GM21737 (cell line): Measurements from ENCODE around the gene ZNF470.

Experiments used
- ATAC-seq: cut with Tn5 transposase; IDR thresholded peaks from one replicate; pipeline ENCODE4 v1.9.1; 2021; ENCODE audit warnings: mild to moderate bottlenecking, moderate library complexity; ENCODE audit not compliant: unreplicated experiment

ZNF470 gene

DNA sequence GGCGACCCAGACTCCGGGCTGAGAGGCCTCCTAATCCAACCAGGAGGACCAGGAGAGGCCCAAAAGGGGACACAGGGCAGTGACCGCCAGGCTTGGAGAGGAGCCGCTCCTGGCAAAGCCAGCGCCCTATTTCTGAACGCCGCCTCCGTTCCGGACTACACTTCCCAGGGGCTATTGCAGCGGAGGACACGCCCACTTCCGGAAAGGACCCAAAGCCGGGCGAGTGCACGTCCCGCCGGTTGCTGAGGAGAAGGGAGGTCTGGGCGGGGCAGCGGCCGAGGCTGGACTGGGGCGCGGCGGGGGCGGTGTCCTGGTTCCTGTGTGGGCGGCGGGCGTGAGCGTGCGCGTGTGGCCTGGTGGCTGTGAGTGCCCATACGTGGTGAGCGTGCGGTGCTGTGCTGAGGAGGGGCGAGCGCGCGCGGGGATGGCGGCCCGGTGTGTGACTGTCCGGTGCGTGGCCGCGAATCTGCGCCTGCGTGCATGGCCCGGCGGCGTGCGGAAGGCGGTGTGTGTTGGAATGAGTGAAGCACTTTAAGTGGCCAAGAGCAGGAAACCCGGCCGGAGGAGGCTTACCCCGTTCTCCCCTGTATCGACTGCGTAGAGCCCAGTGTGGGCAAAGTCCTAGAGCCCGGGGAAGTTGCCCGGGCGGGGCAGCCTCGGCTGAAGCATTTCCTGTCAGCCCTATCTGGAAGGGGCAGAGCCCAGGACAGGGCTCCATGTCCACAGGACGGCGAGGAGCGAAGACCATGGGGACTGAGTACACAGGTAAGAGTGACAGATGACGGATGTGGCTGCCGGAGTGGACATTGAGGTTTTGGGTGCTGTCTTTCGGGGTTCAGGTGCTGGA, at the start of gene ZNF470:
Gene ZNF470 (plus strand): TSS at position 195 of the 847 bp plus-strand sequence. CDS start 2,844 bp downstream, outside the sequence.
- peak; percentile 97 for ATAC-seq

DNA sequence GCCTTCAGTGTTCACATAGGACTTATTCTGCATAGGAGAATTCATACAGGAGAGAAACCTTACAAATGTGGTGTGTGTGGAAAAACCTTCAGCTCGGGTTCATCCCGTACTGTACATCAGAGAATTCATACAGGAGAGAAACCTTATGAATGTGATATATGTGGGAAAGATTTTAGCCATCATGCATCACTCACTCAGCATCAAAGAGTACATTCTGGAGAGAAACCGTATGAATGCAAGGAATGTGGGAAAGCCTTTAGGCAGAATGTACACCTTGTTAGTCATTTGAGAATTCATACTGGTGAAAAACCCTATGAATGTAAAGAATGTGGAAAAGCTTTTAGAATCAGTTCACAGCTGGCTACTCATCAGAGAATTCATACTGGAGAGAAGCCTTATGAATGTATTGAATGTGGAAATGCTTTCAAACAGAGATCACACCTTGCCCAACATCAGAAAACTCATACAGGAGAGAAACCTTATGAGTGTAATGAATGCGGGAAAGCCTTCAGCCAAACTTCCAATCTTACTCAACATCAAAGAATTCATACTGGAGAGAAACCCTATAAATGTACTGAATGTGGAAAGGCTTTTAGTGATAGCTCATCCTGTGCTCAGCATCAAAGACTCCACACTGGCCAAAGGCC, 41.9 kb upstream of the ZNF470 start:
- no peak for ATAC-seq

DNA sequence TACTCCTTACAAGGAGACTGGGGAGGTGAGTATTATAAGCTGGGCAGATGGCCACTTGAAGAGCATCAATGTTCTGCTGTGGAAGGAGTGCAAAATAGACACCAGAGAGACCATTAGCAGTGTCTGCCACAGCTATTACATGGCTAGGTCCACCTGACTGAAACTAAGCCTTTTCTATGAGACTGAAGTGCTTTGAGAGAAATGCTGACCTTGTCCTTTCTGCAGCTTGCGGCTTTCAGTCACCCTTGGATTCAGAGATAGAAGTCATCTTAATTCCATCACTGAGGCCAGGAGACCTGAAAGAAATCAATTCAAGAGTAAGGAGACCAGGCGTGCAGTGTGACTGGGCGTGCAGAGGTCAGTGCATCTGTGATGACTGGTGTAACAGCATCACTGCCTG, 29.8 kb upstream of the ZNF470 start:
- no peak for ATAC-seq

DNA sequence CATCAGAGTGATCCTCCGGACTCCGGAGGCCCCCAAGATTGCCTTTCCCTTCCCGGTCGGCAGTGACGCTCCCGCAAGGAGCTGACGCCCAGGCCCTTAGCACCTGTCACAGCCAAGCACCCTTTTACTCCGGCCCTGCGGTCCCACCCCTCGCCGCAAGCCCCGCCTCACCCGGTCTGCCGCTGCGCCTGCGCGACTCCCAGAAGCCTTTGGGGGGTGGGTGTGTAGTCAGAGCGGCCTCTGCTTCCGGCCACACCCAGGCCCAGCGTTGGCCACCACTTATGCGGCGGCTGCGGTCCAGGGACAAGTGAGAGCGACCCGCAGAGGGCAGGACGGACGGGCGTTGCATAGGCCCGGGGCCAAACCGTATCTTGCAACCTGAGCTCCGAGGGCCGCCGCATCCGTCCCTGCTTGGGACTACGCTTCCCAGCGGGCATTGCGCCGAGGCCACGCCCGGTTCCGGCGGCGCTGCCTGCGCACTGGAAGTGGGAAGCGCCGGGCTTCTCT, 29.0 kb upstream of the ZNF470 start:
- peak; percentile 85 for ATAC-seq

DNA sequence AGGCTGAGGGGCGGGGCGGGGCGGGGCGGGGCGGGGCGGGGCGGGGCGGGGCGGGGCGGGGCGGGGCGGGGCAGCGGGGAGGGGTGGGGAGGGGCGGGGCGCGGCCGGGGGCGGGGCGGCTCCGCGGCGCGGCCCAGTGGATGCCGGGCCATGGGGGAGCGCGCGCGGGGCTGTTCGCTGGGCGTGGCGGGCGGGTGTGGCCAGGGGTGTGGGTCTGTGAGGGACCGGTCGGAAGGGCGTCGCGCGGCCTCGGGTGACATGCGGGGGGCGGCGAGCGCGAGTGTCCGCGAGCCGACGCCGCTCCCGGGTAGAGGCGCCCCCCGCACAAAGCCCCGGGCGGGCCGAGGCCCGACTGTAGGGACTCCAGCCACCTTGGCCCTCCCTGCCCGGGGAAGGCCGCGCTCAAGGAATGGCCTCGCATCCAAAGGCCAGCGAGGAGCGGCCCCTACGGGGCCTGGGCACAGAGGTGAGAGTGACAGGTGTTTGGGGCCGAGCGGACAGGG, 28.5 kb upstream of the ZNF470 start, which contains the start of gene ZFP28:
Gene ZFP28 (plus strand): TSS at position 188 of the 503 bp plus-strand sequence. CDS start 71 bp downstream, at position 259.
- peak; percentile 54 for ATAC-seq

DNA sequence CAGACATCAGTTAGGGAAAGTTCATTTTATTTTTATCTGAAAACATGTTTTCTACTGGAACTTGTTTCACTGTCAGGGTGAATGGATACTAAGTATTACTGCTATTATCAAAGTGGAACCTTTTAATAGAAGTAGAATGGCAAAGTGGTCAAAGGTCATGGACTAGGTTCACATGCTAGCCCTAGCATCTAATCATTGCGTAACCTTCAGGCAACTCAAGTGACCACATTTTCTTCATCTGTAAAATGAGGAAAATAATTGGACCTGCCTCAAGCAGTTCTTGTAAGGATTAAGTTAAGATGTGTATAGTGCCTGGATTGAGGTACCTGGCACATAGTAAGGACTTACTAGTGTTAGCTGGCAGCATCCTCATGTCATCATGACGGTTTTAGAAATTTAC, 23.5 kb upstream of the ZNF470 start:
- no peak for ATAC-seq

DNA sequence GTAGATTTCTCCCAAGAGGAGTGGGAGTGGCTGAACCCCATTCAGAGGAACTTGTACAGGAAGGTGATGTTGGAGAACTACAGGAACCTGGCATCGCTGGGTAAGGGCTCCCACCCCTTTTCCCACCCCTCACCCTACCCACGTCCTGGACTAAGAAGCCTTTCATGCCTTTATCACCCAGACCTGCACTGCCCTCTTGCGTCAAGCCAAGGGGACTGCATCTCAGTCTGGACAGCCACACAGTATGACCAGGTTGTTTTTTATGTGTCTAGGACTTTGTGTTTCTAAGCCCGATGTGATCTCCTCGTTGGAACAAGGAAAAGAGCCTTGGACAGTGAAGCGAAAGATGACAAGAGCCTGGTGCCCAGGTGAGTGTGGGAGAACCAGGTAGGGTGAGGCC, 19.7 kb upstream of the ZNF470 start:
- ATAC-seq, result no peak

DNA sequence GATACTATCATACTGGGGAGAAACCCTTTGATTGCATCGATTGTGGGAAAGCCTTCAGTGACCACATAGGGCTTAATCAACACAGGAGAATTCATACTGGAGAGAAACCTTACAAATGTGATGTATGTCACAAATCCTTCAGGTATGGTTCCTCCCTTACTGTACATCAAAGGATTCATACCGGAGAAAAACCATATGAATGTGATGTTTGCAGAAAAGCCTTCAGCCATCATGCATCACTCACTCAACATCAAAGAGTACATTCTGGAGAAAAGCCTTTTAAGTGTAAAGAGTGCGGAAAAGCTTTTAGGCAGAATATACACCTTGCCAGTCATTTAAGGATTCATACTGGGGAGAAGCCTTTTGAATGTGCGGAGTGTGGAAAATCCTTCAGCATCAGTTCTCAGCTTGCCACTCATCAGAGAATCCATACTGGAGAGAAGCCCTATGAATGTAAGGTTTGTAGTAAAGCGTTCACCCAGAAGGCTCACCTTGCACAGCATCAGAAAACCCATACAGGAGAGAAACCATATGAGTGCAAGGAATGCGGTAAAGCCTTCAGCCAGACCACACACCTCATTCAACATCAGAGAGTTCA, 12.9 kb upstream of the ZNF470 start:
- ATAC-seq, result no peak

DNA sequence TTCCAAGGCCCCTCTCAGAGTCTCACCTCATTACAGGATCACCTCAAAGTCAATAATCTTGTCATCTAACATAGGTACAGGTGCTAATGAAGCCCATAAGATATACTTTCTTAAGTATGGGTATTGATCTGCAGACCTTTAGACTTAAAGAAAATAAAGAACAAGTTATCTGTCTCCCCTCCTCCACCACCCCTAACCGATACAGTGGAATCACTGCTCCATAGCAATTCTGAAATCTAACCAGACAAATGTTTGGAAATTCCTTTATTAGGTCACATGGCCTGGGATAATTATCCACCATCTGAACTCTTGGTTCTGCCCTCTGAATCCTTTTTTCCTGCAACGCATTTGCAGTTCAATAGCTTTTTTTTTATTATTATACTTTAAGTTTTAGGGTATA, 4.5 kb upstream of the ZNF470 start:
- ATAC-seq, result no peak

DNA sequence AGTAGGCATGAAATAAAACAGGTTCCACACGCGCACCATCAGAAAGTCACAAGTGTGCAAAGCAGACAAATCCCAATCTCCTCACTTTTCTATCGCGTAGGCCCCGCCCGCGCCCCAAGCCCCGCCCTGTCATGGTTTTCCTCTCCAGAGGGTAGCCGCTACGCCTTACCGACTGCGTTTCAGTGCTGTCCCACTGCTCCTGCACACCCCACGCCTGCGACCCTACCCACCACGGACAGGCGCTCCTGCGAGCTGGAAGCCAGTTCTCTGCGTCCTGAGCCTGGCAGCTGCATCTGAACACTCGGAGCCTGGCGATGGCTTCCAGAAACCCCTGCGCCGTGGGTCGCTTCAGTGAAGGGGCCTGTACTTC, 379 bp upstream of the ZNF470 start:
- ATAC-seq, result peak; percentile 29

DNA sequence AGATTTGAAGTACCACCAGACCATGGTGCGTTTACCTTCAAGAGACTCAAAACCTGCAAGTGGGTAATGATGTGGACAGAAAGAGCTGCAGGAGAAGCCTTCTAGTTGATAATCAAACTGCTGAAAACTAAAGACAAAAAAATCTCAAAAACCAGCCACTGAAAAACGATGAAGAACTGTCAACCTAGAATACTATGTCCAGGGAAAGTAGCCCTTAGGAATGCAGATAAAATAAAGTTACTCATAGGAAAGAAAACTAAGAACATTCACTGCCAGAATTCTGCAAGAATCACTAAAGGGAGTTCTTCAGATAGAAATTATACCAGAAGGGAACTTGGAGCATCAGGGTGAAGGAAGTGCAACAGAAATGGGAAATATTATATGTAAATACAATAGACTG, 5.3 kb downstream of the ZNF470 start:
- no peak for ATAC-seq

DNA sequence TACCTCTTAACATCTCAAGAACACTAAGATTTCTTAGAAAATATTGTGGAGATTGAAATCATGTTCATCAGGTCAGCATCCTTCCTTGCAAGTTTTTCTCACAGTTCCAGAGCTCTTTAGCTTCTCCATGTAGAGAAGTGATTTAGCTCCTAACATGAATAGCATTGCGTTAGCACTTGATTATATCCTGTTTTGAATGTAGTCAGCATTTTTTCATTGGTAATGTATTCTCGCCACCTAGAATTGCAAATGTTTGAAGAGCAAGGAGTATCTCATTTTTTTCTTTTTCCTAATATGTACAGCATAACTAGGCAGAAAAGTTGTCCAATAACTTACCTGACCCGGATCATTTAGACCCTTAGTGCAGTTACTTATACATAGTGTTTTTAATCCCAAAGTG, 6.6 kb downstream of the ZNF470 start:
- ATAC-seq, result no peak

DNA sequence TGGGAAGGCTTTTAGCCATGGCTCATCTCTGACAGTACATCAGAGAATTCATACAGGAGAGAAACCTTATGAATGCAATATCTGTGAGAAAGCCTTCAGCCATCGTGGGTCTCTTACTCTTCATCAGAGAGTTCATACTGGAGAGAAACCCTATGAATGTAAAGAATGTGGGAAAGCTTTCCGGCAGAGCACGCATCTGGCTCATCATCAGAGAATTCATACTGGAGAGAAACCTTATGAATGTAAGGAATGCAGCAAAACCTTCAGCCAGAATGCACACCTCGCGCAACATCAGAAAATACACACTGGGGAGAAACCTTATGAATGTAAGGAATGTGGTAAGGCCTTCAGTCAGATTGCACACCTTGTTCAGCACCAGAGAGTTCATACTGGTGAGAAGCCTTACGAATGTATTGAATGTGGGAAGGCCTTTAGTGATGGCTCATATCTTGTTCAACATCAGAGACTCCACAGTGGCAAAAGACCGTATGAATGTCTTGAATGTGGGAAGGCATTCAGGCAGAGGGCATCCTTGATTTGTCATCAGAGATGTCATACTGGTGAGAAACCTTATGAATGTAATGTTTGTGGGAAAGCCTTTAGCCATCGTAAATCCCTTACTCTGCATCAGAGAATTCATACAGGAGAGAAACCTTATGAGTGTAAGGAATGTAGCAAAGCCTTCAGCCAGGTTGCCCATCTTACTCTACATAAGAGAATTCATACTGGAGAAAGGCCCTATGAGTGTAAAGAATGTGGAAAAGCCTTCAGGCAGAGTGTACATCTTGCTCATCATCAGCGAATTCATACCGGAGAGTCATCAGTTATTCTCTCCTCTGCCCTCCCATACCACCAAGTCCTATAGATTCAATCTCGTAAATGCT, 10.7 kb downstream of the ZNF470 start:
- ATAC-seq, result no peak

DNA sequence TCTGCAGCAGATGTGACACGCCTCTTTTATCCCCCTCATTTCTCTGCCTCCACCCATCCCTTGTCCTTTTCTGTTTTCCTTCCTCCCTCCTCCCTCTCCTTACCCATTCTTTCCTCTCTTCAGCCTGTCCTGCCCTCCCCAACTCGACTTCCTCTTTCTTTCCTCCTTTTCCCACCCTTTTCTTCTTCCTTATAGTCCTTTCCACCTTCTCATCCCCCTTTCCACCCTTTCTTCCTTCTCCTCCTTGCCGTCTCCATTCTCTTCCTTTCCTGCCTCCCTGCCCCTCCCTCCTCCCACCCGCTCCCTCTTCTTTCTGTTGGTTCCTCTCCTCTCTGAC, 27.1 kb downstream of the ZNF470 start:
- no peak for ATAC-seq

DNA sequence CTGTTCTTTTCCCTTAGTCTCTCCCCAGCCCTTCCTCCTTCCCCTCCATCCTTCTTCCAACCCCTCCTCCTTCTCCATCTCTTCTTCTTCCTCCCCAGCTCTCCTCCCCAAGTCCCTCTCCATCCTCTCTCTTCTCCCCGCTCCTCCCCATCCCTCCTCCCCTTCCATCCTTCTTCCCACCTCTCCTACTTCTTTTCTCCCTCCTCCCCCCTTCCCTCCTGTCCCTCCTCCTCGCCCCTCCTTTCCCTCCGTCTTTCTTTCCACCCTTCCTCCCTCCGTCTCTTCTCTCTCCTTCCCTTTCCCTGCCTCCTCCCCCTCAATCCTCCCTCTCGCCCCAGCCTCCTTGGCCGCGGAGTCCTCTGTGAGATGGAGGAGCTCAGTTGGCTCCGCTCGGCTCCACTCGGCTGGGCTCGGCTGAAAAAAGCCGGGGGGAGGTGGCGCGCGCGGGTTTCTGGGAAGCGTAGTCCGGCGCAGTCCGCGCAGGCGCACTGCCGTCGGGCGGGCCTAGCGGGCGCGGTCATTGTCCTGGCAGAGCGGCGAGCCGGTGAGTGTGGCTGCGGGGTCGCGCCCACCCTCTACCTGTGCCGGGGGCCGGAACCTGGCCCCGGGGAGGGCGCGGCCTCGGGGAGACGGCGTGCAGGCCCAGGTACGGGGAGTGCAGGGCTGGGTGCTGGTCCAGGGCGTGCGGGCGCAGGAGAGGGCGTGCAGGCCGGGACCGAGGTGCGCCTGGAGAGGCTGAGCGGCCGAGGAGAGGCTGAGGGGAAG, 27.7 kb downstream of the ZNF470 start, which contains the start of gene ZNF71:
Gene ZNF71 (plus strand): TSS at position 520 of the 765 bp plus-strand sequence. CDS start 6,257 bp downstream, outside the sequence.
- ATAC-seq, result peak; percentile 88

DNA sequence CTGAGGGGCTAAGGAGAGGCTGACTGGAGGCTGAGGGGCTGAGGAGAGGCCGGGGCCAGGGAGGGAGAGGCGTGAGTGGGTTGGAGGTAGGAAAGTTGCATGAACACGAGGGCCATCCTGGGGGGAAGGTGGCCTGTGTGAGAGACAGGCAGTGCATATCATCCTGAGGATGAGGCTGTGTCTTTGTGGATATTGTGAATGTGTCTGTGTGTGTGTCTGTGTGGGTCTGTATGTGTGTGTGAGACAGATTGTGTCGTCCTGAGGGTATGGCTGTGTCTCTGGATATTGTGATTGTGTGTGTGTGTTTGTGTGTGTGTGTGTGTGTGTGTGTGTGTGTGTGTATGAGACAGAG, 28.3 kb downstream of the ZNF470 start:
- no peak for ATAC-seq

DNA sequence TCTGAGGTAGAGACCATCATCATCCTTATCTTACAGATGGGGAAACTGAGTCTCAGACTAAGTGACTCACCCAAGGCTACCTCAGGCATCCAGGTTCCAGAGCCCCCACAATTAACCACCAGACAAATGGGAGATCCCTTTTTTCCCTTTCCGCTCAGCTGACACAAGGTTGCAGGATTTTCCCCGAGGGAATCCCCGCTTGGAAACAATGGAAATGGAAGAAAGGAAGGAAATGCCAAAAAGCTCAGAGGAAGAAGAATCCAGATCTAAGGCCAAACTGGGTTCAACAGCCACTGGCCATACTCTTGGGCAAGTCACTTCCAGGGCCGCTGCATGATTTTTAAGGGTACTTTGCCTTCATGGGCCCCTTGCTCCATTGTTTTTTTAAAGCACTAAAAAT, 29.4 kb downstream of the ZNF470 start:
- no peak for ATAC-seq

DNA sequence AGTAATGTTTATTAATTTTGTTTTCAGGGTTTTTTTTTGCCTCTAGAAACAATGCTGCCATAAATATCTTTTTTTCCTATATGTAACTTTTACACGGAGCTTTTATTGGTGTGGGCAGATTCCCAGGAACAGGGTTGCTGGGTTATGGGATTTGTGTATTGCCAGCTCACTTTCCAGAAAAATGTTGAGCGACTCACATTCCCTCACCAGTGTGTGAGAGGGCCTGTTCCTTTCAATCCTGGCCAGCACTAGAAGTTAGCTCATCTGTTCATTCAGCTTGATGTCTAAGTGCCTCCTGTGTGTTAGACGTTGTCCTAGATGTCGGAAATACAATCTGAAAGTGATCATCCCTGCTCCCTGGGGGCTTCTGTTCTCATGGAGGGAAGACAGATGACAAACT, 30.4 kb downstream of the ZNF470 start:
- ATAC-seq, result no peak

DNA sequence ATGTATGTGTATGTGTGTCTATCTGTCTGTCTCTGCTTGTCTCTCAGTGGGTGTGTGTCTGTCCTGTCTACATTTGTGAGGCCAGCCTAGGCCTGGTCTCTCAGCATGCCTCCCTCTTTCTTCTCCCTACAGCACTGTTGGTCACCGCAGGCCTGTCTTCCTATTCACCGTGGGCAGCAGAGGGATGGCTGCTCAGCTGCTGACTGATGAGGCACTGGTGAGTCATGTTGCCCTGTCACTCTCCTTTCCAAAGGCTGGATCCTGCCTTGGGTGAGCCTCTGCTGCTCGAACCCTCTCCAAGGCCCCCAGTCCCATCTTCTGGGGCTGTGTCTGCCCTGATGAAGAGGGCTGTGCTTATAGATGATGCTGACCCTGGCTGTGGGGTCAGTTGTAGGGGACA, 34.1 kb downstream of the ZNF470 start:
- ATAC-seq, result no peak

DNA sequence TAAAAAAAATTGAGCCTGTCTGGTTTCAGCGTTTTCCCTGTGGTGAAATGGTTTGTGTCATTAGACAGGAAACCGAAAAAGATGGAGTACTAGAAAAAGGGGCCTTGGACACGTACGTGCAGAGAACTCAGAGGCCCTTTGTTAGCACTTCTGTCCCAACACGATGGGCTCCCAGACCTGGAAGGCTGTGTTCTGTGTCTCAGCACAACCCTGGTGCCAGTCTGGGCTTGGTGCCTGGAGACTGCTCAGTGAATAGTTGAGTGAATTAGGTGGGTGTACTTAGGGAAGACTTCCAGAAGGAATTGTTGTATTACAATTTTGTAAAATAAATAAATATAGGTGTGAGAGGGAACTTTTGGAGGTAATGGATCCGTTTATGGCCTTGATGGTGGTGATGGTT, 36.6 kb downstream of the ZNF470 start:
- no peak for ATAC-seq
